Activated CD4-positive, alpha-beta T cell treated with anti-CD3 and anti-CD28 coated beads for 24 hours (primary cell): ENCODE data around the gene PERCC1.

Source experiments
- DNase-seq, 2 donors: peaks; one replicate each; pipeline ENCODE4 v3.0.0-alpha.2; 2020; ENCODE audit warnings: low read depth in 2 of 2

The PERCC1 gene

DNA sequence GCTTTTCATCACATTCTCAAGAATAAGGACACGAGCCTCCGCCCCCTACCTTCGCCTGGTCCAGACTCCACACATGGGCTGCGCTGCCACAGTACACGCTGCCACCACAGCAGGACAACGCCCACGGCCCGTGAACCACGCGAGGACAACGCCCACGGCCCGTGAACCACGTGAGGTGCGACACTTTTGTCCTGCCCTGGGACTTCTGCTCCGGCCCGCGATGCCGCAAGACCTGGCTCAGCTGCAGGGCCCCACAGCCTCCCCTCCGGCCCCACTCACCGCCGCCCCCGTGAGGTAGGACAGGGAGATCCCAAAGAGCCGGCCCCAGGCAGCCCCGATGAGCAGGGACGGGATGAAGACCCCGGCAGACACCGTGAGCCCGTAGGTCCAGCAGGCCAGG is 19.3 kb downstream of the PERCC1 start:
- DNase-seq: no peak

GRCh38 chr16:1450841-1451240 is 20.0 kb downstream of the PERCC1 start:
- no peak for DNase-seq

DNA sequence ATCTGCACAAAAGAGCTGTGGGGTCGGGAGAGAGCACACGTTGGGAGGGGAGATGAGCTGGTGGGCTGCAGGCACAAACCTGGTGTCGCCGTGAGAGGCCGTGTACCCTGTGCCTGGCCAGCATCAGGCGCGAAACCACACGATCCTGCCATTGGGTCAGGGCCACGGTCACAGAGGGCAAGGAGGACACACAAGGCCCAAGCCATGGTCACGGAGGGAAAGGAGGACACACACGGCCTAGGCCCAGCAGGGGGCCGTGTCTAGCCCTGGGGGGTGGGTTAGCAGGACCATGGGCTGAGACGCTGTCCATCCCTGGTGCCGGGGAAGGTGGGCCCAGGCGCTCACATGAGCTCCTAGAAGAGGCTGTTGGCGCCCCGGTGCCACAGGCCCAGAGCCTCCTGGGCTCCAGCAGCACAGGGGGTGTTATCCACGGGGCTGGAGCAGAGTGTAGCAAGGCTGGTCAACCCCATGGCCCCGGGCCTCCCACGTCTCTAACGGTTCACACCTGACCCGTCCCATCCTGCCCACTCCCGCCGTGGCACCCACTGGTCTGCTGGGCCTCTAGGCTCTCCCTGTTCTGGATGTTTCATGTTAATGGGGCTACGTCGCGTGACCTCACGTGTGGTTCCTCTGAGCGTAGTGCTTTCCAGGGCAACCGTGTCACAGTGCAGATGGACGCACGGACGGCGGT is 21.0 kb downstream of the PERCC1 start:
- DNase-seq: no peak

DNA sequence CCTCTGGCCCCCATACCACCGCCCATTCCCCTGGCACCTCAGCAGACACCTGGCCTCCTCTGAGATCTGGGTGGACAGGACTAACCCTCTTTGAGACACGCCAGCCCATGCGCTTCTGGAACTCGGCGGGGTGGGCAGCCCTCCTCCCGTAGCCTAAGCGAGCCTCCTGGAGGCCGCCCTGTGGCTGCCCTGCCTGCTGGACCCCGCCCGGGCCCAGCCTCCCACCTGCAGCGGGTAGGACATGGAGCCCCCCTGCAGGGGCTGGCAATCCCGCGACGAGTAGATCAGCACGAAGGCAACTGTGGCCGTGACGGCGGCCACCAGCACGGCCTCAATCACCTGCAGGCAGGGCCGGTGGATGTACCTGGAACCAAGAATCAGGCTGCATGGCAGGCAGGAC is 21.7 kb downstream of the PERCC1 start:
- DNase-seq: no peak

DNA sequence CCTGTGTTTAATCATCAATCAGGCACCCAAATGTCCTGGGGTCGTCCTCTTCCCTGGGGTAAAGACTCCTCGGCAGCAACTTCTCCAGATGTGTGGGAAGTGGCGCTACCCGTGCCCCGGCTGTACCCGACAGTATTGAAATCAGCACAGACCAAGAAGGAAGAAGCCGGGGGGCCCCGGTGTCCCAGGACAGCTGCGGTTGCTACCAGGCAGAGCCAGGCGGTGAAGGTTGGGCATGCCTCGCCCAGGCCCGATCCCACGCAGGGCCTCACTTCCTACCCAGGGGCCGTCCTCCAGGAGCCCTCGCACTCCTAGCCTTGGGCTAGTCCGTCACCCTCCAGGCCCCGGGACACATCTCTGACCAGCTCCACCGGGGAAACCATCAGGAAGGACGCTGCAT is 22.4 kb downstream of the PERCC1 start:
- DNase-seq: no peak

GRCh38 chr16:1454561-1454960 is 23.7 kb downstream of the PERCC1 start:
- DNase-seq: no peak

DNA sequence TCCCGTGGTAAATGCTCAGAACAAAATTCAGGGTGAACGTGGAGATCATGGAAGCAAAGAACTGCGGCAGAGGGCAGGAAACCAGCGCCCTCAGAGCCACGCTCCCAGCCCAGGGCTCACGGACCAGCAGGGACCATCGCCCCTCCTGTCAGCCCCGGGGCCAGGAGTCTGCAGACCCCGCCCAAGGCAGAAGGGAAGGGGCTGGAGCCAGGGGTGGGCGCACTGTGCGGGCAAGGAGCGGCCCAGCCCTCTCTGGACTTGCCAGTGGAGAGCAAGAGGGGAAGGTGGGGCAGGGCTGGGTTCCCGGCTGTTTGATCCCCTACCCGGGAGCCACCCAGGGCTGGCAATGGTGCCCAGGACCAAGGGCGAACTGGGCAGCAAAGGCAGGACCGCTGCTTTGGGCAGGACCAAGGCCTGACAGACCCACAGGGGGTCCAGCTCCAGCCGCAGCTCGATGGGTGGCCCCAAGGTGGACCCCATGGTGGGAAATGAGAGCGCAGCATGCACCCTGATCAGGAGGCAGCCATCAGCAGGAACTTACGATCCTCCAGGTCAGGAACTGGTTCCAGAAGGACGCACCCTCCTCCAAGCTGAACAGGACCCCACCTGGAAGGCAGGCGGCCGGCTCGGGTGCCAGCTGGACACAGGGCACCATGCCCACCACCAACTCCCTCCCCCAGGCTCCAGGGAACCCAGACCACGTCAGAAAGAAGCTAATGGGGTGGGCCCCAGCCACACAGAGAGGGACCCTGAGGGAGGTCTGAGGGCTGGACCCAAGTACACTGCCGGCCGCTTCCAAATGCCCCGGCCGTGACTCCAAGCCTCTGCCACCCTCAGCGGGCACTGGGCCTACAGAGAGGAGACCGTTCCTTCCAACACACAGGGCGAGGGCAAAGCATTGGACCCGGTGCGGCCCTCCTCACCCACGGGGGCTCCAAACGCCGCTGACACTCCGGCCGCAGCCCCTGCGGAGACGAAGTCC is 24.6 kb downstream of the PERCC1 start:
- DNase-seq: no peak

DNA sequence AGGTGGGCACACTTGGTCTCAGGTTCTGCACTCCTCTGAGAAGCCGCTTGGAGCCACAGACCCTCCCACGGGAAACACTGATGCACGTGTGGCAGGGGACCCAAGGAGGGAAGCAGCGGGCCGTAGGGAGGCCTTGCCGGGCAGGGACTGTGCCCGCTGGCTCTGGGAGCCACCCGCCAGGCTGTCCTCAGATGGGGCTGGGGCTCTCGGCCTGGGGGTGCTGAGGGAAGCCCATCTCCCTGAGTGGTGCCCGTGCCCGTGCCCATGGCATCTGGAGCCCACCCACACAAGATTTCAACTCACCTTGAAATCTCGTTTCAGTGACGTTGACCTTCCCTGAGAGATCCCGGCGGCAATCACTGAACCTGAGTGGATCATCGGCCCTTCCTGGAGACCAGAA is 26.1 kb downstream of the PERCC1 start:
- no peak for DNase-seq

- no peak for DNase-seq
Measured at GRCh38 chr16:1457489-1458245, 26.8 kb downstream of the PERCC1 start.

- DNase-seq: no peak
Measured at GRCh38 chr16:1458336-1458976, 27.6 kb downstream of the PERCC1 start.

GRCh38 chr16:1458977-1459341 is 28.1 kb downstream of the PERCC1 start:
- no peak for DNase-seq

DNA sequence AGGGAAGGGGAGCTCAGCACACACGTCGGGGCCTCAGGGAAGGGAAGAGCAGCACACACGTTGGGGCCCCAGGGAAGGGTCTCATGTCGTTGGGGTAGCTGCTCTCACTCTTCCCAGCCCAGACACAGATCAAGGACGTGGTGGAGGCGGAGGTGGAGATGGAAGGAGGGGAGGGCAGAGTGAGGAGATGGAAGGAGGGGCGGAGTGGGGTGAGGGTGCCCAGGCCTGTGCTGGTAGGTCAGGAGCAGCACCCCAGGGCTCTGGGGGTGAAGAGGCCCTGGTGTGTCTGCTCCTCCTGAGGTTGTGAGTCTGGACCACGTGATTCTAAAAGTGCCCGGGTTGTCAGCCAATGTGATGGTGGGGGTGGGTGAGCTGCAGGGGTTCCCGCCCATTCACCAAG is 29.1 kb downstream of the PERCC1 start:
- no peak for DNase-seq

DNA sequence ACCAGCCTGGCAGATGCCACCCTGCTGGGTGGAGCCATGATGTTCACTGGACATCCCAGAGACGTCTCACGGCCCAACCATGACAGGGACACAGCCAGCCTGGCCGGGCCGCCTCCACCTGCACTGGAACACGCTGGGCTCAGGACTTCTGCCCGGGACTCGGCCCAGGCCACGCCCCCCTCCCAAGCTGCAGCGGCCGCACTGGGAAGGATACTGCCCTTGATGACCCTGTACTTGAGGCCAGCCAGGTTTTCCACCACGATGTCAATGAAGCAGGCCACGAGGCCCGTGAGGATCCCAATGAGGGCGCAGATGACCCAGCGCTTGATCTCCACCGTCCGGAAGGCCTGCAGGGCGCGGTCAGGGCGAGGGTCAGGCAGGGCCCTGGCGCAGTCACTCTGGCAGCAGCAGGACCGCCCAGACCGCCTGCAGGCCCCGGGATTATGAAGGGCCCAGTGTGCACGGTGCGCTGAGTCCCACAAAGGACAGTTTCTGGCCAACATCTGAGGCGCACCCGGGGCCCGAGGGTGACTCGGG is 29.8 kb downstream of the PERCC1 start:
- DNase-seq: no peak

GRCh38 chr16:1461146-1461545 is 30.3 kb downstream of the PERCC1 start:
- no peak for DNase-seq

GRCh38 chr16:1464196-1464893 is 33.5 kb downstream of the PERCC1 start:
- DNase-seq: no peak

DNA sequence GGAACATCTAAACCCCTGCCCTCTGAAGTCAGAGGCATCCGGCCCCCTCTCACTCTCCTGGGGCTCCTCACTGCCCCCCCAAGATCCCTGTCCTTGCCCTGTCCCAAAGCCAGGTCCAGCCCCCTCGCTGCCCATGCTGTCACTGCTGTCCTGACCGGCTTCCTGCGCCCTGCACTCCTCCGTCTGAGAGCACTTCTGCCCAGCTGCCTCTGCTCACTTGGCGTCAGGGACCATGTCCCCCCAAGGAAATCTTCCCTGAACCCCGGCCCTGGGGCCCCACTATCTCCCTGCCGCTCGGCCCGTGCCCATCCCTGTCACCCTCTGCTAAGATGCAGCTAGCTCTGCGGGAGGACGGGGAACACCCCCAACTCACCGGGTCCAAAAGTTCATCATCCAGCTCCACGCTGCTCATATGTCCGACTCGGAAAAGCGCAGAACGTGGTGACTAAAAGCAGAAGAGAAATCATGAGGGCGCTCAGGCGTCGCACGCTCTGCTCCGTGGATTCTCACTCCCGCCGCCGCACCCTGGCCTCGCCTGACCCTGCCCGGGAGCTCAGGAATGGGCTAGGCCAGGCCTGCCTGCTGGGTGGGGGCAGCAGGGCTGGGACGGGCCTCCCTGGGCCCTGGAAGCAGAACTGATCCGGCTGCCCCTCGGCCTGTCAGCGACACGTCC is 34.2 kb downstream of the PERCC1 start:
- DNase-seq: no peak

GRCh38 chr16:1465567-1465915 is 34.7 kb downstream of the PERCC1 start:
- no peak for DNase-seq

DNA sequence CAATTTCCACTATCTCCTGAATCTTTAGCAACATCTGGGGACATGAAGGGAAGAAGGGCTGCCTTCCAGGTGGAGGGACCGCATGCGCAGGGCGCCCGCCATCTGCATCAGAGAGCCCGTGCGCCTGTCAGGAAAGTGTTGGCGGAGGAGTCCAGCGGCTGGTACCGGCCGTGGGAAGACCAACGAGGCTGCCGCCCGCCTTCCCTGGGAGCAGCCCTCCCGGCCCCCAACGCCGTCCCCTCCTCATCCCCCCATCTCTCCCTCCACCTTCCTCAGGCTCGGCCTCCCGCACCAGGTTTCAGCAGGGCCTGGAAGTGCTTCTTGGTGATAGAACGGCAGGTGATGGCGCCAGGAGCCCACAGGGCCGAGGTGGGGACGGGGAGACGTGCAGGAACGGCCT is 35.2 kb downstream of the PERCC1 start:
- DNase-seq: no peak

DNA sequence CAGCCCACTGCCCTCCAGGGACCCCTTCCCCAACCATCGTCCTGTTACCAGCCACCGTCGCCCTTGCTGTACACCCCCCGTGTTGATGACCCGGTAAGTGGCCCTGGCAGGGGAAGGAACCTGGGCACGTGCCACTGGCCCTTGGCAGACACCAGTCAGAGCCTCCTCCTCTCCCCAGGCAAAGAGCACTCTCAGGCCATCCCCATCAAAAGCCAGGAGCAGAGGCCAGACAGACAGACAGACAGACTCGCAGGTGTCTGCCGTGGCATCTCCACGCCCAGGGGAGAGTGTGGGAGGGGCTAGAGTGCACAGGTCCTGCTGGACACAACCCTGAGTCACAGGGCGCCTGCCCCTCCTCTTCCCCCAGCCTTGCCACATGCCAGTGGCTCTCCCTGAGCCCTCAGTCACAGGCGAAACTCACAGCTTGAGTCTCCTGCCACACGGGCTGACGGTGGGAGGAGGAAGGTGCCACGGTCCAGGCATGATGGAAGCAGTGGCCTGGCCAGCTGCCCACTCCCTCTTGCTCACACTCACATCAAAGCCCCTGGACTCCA is 36.2 kb downstream of the PERCC1 start:
- DNase-seq: no peak

DNA sequence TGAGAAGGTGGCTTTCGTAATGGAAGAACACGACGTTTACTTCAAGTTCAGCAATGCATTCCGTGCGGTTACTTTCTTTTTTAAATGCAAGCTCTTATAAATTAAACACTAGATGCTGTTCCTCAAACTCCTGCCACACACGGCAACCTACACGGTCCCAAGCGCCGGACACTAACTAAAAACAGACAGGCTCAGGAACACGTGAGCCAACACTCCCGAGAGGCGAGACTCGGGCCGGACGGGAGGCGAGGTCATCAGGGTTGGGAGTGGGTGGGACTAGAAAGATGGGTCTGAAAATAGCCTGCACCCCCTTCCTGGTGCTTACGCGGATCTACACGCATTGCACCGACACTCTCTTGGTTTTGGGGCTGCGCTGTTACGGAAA is 37.5 kb downstream of the PERCC1 start:
- DNase-seq: no peak
